CD4-positive, alpha-beta T cell treated with Interleukin-17A for 4 hours (primary cell): Measurements from ENCODE around the gene SLIT1.

Experiments used
- DNase-seq: peaks from one replicate; pipeline ENCODE4 v3.0.0-alpha.2; 2020; ENCODE audit warnings: mixed read lengths

SLIT1 gene

DNA sequence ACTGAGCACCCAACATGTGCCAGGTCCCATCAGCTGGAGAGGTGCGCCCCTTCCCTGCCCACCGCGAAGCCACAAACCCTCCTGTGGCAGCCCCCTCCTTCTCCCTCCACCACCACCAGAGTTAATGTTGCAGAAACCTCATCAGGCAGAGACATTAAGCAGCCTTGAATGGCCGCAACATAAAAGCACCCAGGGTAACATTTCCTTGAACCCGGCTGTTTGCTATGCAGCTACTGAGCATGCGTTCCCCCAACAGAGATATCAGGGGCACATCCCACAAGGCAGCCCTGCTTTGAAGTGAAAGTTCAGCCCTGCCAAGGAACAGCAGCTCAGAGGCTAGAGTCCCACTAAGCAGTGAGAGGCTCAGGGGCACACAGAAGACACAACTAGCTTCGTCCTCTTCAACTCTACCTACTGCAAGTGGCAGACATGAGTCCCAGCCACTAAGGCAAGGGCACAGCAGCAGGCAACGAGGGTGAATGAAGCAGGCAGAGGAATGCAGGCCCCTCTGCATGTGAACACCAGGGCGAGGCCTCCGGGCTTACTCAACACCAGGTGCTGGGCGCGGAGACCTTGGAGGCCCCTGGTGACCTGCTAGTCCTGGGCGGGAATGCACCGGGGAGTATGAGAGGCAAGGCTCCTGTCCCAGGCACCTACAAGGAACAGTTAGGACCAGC, 107.4 kb downstream of the SLIT1 start:
- no peak for DNase-seq

DNA sequence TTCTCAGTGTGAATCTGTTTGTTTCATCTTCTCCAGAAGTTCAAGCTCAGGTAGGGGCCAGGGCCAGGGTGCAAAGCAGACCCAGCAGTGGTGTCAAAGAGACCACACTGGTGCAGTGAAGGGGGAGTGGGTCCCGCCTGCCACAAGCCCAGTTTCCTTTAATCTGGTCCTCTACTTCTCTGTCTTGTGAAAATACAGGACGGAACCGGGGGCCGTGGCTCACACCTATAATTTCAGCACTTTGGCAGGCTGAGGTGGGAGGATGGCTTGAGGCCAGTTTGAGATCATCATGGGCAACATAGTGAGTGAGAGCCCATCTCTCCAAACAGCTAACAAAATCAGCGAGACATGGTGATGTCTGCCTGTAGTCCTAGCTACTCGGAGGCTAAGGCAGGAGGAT, 109.0 kb downstream of the SLIT1 start:
- no peak for DNase-seq

DNA sequence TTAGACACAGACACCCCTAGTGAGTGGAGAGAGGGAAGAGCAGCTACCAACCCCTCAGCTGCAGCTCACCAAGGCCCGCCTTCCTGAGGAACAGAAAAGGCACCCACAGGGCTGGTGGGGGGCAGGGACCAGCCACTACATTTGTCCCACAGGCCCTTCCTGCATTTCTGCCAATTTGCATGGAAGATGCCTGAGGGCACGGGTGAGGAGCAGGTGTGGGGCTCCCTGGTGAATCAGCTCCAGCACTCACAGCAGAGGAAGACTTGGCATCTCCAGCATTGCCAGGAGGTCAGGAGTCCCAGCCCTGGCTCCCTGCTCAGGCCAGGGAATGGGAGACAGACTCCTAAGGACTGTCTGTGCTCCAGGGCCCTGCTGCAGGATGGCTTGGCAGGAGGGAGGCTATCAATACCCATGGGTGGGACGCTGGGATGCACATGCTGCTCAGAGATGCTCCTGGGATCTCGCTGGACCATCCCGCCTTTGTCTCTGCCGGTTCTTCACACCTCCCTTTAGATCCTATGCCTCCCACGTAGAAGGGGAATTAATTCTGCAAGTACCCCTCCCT, 109.7 kb downstream of the SLIT1 start:
- no peak for DNase-seq

DNA sequence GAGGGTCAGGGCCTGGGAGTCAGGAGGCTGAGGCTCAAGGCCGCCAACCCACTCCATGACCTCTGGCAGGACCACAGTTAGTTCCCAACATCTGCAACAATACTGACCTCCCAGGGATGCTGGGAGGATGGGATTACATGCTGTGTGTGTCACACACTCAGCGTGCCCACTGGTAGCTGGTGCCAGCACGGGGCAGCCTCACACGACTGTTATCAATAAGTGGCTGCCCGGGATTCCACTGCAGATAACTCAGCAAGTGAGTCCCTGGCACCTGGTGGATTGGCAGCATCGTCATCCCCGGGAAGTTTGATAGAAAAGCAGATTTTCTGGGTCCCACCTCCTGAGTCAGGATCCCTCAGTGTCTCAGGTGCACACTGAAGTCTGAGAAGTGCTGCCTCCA, 110.3 kb downstream of the SLIT1 start:
- DNase-seq = no peak

- DNase-seq = no peak
These were observed 111.3 kb downstream of the SLIT1 start for GRCh38 chr10:97074256-97075145.

GRCh38 chr10:97072851-97073665, 112.7 kb downstream of the SLIT1 start:
- DNase-seq = peak; percentile 80

GRCh38 chr10:97071496-97071895, 114.3 kb downstream of the SLIT1 start:
- DNase-seq = no peak

DNA sequence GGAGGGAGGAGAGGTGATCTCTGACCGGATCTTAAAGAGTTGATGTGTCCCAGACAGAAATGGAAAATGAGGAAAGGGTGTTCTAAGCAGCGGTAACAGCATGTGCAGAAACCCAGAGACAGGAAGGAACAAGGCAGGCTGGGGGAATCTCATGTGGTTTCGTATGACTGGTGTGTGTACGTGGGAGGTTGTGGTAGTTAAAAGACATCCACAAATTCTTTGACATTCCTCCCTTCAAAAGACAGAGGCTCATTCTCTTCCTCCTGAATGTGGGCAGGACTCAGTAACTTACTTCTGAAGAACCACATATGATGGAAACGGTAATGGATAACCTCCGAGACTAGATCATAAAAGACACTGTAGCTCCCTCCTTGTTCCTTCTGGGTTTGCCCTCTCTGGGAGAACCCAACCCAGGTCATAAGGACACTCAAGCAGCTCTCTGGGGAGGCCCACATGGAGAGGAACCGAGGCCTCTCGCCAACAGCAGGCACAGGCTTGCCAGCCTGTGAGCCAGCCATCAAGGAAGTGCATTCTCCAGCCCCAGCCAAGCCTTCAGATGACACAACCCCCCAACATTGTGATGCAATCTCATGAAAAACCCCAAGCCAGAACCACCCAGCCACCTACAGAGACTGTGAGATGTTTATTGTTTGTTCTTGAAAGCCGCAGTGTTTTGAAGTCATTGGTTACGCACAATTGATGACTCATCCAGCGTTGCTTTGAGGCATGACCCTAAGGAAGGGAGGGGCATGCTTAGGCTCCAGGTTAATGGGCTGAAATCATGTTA, 116.0 kb downstream of the SLIT1 start:
- DNase-seq = no peak

DNA sequence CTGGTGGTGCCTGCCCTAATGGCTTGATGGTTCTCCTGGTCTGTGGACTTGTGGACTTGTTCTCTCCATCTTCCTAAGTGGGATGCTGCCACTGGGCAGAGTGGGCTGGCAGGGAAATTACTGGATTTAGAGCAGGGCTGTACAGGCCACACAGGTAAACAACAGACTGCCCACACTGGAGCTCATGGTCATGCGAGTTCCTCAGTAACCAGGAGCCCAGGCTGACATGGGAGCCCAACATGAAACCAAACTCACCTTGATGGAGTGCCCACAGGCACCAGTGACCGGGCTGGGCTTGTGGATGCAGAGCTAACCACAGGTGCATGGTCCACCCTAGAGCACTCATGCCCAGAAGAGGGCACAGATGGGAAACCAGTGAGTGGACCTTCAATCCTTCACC, 116.7 kb downstream of the SLIT1 start:
- no peak for DNase-seq

DNA sequence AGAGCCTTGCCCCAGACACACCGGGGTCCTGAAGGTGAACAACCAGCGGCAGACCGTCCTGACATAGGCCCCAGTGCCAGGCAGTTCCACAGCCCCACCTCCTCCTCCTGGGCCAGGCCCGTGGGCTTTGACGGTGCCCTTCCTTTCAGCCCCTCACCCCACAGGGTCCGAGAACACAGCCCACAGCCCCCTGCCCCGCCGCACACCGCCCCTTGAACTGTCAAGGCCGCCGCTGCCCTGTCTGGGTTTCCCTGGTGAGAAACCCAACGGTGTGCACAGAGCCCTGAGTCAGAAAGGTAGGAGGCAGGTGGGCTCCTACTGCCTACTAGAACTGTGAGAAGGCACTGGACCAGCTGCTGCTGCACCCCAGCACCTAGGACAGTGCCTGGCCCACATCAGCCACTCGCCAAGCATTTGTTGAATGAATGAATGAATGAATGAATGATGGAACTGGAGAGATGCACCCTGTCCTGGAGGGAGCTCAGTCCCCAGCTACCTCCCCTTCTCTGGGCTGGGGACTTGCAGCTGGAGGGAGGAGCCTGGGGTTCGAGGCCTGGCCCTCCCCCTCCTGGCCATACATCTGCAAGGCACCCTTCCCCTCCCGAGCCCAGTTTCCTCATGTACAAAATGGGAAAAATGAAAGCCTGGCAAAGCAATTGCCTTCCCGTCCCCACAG, 117.9 kb downstream of the SLIT1 start:
- DNase-seq = no peak

DNA sequence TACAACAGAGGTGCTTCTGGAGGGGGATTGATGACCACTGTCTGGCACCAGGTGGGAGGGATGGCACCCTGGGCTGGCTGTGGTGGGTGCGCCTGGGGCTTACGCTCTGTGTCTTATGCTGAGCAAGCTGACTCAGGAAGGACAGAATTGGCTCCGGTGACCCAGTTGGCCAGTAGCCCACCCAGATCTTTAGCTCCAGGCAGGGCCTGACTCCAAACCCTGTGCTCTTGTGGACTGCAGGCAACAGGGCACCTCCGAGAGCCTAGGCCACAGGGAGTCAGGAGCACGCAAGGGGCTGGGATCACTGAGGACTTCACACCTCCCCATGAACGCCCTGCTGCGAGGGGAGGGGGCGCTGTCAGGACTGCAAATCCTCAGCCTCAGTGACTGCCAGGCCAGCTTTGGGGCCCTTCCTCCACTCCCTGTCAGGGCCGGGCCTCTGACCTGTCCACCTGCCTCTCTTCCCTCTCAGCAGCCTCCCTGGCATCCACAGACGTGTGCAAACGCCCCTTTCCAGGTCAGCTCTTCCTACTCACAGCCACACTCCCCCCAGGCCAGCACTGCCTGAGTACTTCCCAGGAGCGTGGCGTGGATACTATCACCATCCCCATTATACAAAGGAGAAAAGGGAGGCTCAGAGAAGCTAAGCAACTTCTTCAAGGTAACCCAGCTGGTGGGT, 118.7 kb downstream of the SLIT1 start:
- no peak for DNase-seq

DNA sequence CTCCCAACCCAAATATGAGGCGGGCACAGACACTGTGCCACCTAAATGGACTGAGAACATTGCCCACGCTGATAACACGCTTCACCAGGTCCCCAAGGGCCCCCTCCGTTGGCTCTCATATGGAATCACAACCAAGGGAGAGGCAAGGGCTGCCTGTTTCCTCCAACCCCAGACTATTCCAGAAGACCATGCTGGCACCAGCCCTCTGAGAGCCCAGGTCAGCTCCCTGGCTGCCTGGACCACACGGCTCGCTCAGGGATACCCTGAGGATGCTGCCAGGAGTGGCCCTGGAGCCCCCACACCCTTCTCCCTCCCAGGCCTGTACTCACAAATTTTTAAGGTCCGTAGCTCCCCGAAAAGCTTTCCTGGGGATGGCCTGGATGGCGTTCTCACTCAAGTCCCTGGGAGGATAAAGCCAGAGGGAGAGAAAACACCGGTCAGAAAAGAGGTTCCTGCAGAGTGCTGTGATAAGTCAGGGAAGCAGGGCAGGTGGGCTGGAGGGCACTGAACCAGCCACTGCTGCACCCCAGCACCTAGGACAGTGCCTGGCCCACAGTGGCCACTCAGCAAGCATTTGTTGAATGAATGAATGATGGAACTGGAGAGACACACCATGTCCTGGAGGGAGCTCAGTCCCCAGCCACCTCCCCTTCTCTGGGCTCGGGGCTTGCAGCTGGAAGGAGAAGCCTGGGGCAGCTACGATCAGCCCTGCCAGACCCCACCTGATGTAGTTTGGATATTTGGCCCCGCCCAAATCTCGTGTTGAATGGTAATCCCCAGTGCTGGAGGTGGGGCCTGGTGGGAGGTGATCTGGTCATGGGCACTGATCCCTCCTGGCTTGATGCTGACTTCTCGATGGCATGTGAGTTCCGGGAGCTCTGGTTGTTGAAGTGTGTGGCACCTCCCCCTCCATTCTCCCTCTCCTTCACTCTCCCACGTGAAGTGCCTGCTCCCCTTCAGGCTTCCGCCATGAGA, 119.8 kb downstream of the SLIT1 start:
- DNase-seq = no peak

GRCh38 chr10:97065128-97065527, 120.6 kb downstream of the SLIT1 start:
- DNase-seq = no peak

GRCh38 chr10:97063983-97064837, 121.5 kb downstream of the SLIT1 start:
- no peak for DNase-seq

DNA sequence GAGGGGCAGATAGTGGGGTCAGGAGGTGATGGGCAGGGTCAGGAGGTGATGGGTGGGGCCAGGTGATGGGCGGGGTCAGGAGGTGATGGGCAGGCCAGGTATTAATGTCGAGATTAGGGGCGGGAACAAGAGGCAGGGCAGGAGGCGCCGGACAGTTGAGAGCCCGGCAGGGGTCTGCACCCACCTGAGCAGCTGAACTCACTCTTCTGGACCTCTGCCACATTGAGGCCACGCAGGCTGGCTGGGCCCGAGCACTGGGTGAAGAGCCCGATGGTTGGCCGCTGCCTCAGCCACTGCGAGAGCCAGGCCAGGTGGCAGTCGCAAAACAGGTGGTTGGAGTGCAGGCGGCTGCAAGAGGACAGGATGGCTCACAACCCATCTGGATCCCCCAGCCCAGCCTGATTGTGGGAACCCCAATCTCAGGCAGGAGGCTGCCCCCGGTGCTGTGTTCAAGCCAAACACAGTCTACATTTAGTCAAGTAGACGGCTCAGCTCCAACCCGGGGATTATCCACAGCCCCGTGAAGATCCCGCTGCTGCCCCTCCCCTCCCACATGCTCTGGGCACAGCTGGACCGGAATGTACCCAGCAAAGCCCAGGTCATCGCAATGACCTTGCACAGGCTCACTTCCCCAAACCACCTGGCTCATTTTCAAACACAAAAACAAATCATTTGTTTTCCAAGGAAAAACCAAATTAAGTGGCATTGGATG, 122.3 kb downstream of the SLIT1 start:
- no peak for DNase-seq

- DNase-seq = no peak
These were observed 123.3 kb downstream of the SLIT1 start for GRCh38 chr10:97062456-97062855.

GRCh38 chr10:97062046-97062445, 123.7 kb downstream of the SLIT1 start:
- DNase-seq = no peak

GRCh38 chr10:97061423-97061822, 124.3 kb downstream of the SLIT1 start:
- no peak for DNase-seq
